ENCODE results near the gene NEK3. TPM values are rescaled to one million over a fixed set of nuclear protein-coding genes. Genes with fewer than 3 reads are reported as not detected.
"Not testable (repeated sequence)": the region's sequence is repeated elsewhere in the genome, so short reads cannot be mapped to it uniquely, and the experiment has no call there.

The NEK3 gene
- total RNA-seq, 1 donor from 2014 or later, result 4.3 TPM

- Histone ChIP-seq H3K9me3 (replicated peaks) (no peaks in the 10 kb centered on the region), H3K4me3 (no peak overlapping the region), H3K36me3 (no peaks in the 10 kb centered on the region), H3K27me3 (ENCODE audit: low read depth) (no peaks in the 10 kb centered on the region), H3K27ac (replicated peaks) (no peak overlapping the region), H3K4me1 (peaks cover 5% of the 10 kb centered on the region)
- intact Hi-C loops (cut with micrococcal nuclease), result no loop called here
- TF ChIP-seq CTCF (IDR thresholded peaks at IDR 0.05; ENCODE audit: borderline replicate concordance), result no peak
- DNase-seq, result no peak
Observed at GRCh38 chr13:52112591-52112990, 46.8 kb downstream of the NEK3 start.

DNA sequence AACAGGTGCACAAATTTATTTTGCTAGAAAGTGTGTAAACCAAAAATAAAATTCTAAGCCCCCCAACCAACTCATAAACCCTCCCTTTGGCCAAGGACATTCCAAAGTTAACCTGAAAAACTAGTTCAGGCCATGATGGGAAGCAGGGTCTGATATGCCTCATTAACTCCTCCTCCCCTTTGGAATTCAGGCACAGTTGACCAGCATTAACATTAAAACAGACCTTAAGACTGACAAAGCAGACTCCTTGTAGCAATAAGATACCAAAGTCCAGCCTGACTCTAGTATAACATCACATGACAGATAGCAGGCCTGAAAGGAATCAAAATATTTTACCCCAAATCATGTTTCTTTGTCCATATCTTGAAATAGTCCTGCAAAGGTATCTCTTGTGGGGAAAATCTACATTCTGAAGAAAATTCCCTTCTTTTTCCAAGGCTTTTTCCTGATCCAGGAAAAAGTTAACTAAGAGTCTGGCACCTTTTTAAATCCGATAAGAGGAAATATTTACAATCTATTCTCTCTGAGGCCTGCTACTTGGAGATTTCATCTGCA lies 50.2 kb downstream of the NEK3 start:
- Histone ChIP-seq H3K4me1 (peaks cover 5% of the 10 kb centered on the region), H3K36me3 (no peaks in the 10 kb centered on the region), H3K4me3 (no peak overlapping the region), H3K9me3 (replicated peaks) (no peaks in the 10 kb centered on the region), H3K27ac (replicated peaks) (no peak overlapping the region), H3K27me3 (ENCODE audit: low read depth) (no peaks in the 10 kb centered on the region)
- TF ChIP-seq CTCF (IDR thresholded peaks at IDR 0.05; ENCODE audit: borderline replicate concordance), result no peak
- intact Hi-C loops (cut with micrococcal nuclease), result no loop called here
- no peak for DNase-seq

DNA sequence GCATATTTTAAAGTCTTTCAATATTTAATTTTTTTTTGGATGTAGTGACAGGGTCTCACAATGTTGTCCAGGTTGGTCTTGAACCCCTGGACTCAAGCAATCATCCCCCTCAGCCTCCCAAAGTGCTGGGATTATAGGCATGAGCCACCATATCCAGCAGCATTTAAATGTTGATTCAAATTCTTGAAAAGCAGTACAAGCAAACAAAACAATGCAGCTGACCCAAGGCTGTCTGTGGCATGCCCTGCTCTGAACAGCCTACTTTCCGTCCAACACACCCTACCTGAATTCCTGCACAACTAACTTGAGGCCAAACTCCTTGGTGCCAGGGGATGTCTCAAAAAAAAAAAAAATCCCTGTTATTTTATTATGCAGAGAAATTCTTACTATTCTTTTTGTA lies 53.6 kb downstream of the NEK3 start:
- intact Hi-C loops (cut with micrococcal nuclease), result no loop called here
- Histone ChIP-seq H3K27me3 (ENCODE audit: low read depth) (no peaks in the 10 kb centered on the region), H3K4me3 (no peak overlapping the region), H3K27ac (replicated peaks) (no peak overlapping the region), H3K9me3 (replicated peaks) (no peaks in the 10 kb centered on the region), H3K36me3 (no peaks in the 10 kb centered on the region), H3K4me1 (no peaks in the 10 kb centered on the region)
- no peak for DNase-seq
- TF ChIP-seq CTCF (IDR thresholded peaks at IDR 0.05; ENCODE audit: borderline replicate concordance), result no peak

DNA sequence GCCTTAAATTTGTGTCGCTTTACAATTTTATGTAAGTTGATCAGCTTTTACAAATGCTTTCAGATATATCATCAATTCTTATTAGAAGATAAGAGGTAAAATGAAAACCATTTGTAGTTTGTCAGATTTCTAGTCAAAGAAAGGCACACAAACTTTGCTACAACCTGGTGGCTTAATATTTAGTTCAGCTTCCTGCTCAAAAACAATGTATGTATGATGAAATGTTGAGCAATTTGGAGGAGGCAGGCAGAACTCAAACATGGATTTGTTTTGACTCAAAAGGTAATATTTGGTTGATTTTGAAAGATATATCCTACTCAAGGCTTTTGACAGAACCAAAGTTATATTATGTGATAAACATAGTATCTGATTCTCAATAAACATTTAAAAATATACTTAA lies 54.8 kb downstream of the NEK3 start:
- TF ChIP-seq CTCF (IDR thresholded peaks at IDR 0.05; ENCODE audit: borderline replicate concordance), result no peak
- Histone ChIP-seq H3K4me3 (no peak overlapping the region), H3K27me3 (ENCODE audit: low read depth) (no peaks in the 10 kb centered on the region), H3K9me3 (replicated peaks) (no peaks in the 10 kb centered on the region), H3K27ac (replicated peaks) (no peak overlapping the region), H3K4me1 (no peaks in the 10 kb centered on the region), H3K36me3 (no peaks in the 10 kb centered on the region)
- DNase-seq, result no peak
- intact Hi-C loops (cut with micrococcal nuclease), result no loop called here

- no peak for DNase-seq
- no peak overlapping the region for H3K4me3 ChIP-seq
- no peaks in the 10 kb centered on the region for H3K36me3 ChIP-seq
- intact Hi-C loops (cut with micrococcal nuclease), result no loop called here
- no peaks in the 10 kb centered on the region for H3K9me3 ChIP-seq (replicated peaks)
- no peak for TF ChIP-seq CTCF (IDR thresholded peaks at IDR 0.05; ENCODE audit: borderline replicate concordance)
- no peaks in the 10 kb centered on the region for H3K4me1 ChIP-seq
- H3K27ac ChIP-seq (replicated peaks), result no peak overlapping the region
- no peaks in the 10 kb centered on the region for H3K27me3 ChIP-seq (ENCODE audit: low read depth)
Observed at GRCh38 chr13:52103386-52103785, 56.0 kb downstream of the NEK3 start.

DNA sequence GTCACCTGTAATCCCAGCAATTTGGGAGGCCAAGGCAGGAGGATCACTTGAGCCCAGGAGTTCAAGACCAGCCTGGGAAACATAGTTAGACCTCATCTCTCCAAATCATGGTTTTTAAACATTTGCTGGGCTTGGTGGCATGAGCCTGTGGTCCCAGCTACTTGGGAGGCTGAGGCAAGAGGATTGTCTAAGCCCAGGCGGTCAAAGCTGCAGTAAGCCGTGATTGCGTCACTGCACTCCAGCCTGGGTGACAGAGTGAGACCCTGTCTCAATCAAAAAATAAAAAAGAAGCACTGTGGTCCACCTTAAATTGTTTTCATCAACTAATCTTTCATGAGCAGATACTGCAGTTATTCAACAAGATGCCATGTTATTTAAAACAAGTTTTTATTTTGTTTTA lies 57.0 kb downstream of the NEK3 start:
- intact Hi-C loops (cut with micrococcal nuclease); H3K27ac ChIP-seq (replicated peaks); DNase-seq; H3K4me3 ChIP-seq; H3K27me3 ChIP-seq (ENCODE audit: low read depth); H3K4me1 ChIP-seq; H3K36me3 ChIP-seq; H3K9me3 ChIP-seq (replicated peaks): not testable (repeated sequence)

Data from left ventricle myocardium inferior (tissue), 1 donor.